Uterus (tissue), 4 donors: ENCODE results near the gene ABHD10. TPM values are rescaled to one million over a fixed set of nuclear protein-coding genes. Genes with fewer than 3 reads are reported as not detected.

Experiments
- DNase-seq, 2 donors: peaks; one replicate each; pipeline ENCODE4 v3.0.0-alpha.2; 2019 to 2020
- H3K27ac ChIP-seq, 2 donors: fragments of 200-600 bp; sonication (generic); 1 replicate in 1 of 2; 2 replicates in 1 of 2; pipeline ENCODE4 v1.5.1; 2016 to 2018
- H3K27me3 ChIP-seq, 2 donors: fragments of 200-600 bp; sonication (generic); one replicate each; pipeline ENCODE4 v1.5.1; 2018 to 2019; ENCODE audit warnings: control low read depth in 1 of 2
- H3K36me3 ChIP-seq, 2 donors: fragments of 200-600 bp; sonication (generic); one replicate each; pipeline ENCODE4 v1.5.1; 2019; ENCODE audit warnings: control low read depth in 1 of 2
- H3K4me1 ChIP-seq, 2 donors: fragments of 200-600 bp; sonication (generic); one replicate each; pipeline ENCODE4 v1.5.1; 2018 to 2019; ENCODE audit warnings: control low read depth in 1 of 2
- H3K4me3 ChIP-seq, 2 donors: fragments of 200-600 bp; sonication (generic); 1 replicate in 1 of 2; 2 replicates in 1 of 2; pipeline ENCODE4 v1.5.1; 2018 to 2019; ENCODE audit warnings: mild to moderate bottlenecking in 1 of 2
- H3K9me3 ChIP-seq, 2 donors: fragments of 200-600 bp; sonication (generic); one replicate each; pipeline ENCODE4 v1.5.1; 2019; ENCODE audit warnings: control low read depth in 1 of 2
- CTCF ChIP-seq, 4 experiments: fragments of 200-600 bp in 2 of 4; fragments of 450-650 bp in 2 of 4; sonication (generic) in 2 of 4; IDR thresholded peaks; one replicate each; pipeline ENCODE4 v1.5.1; 2016 to 2019; ENCODE audit warnings: antibody characterized with exemption in 4 of 4, mild to moderate bottlenecking in 2 of 4, moderate library complexity in 1 of 4
- POLR2A ChIP-seq, 2 donors: fragments of 450-650 bp; IDR thresholded peaks; one replicate each; pipeline ENCODE4 v1.6.1; 2016; ENCODE audit warnings: antibody characterized with exemption in 2 of 2, mild to moderate bottlenecking in 1 of 2, moderate library complexity in 1 of 2
- intact Hi-C: fragments of 100-400 bp; cut with DNase I; formaldehyde crosslinking; loops from one replicate; pipeline ENCODE4 v1.15.1; 2023; ENCODE audit warnings: low total_unique reads
- total RNA-seq, 4 donors: library from RNA; depleted of rRNA in 3 of 4; stranded (reverse); fragments of >200 nt in 3 of 4; gene quantifications; one replicate each; pipeline versions ENCODE4 v1.1.0 to v1.2.4, GENCODE V29; 2014 to 2023
- donor health status: DM: yes; HTN: yes; CAD: no.

Gene ABHD10
- total RNA-seq, 4 donors from 2014 or later: 25.6 to 74.1 (median 35.8) TPM

GRCh38 chr3:111937871-111938270 lies 41.0 kb upstream of the ABHD10 start:
- intact Hi-C loops: no loop called here
- Histone ChIP-seq H3K27ac (no peak overlapping the region), H3K9me3 (no peaks in the 10 kb centered on the region), H3K4me3 (no peak overlapping the region), H3K36me3 (peaks cover 0 to 3% of the 10 kb centered on the region in 2 donors), H3K27me3 (no peaks in the 10 kb centered on the region), H3K4me1 (no peaks in the 10 kb centered on the region)
- no peak for DNase-seq
- TF ChIP-seq CTCF (IDR thresholded peaks at IDR 0.05): no peak
- no peak for TF ChIP-seq POLR2A (IDR thresholded peaks at IDR 0.05)

- no peaks in the 10 kb centered on the region for H3K4me1 ChIP-seq
- no peaks in the 10 kb centered on the region for H3K27me3 ChIP-seq
- TF ChIP-seq CTCF (IDR thresholded peaks at IDR 0.05) (no peak), POLR2A (IDR thresholded peaks at IDR 0.05) (no peak)
- peaks cover 0 to 3% of the 10 kb centered on the region in 2 donors for H3K36me3 ChIP-seq
- H3K9me3 ChIP-seq: no peaks in the 10 kb centered on the region
- intact Hi-C loops: no loop called here
- H3K27ac ChIP-seq: no peak overlapping the region
- H3K4me3 ChIP-seq: no peak overlapping the region
- no peak for DNase-seq
Measured at GRCh38 chr3:111939873-111940272, 39.0 kb upstream of the ABHD10 start.

GRCh38 chr3:111943533-111943932 lies 35.3 kb upstream of the ABHD10 start:
- Histone ChIP-seq H3K36me3 (peaks cover 0 to 3% of the 10 kb centered on the region in 2 donors), H3K27ac (no peak overlapping the region), H3K4me1 (no peaks in the 10 kb centered on the region), H3K9me3 (no peaks in the 10 kb centered on the region), H3K27me3 (no peaks in the 10 kb centered on the region), H3K4me3 (no peak overlapping the region)
- no peak for DNase-seq
- intact Hi-C loops: no loop called here
- TF ChIP-seq POLR2A (IDR thresholded peaks at IDR 0.05) (no peak), CTCF (IDR thresholded peaks at IDR 0.05) (no peak)

- no peak overlapping the region for H3K4me3 ChIP-seq
- no peaks in the 10 kb centered on the region for H3K4me1 ChIP-seq
- no peak for TF ChIP-seq CTCF (IDR thresholded peaks at IDR 0.05)
- no peak for TF ChIP-seq POLR2A (IDR thresholded peaks at IDR 0.05)
- no peaks in the 10 kb centered on the region for H3K9me3 ChIP-seq
- no peaks in the 10 kb centered on the region for H3K27me3 ChIP-seq
- no peak overlapping the region for H3K27ac ChIP-seq
- intact Hi-C loops: no loop called here
- DNase-seq: no peak
- peaks cover 0 to 3% of the 10 kb centered on the region in 2 donors for H3K36me3 ChIP-seq
Measured at GRCh38 chr3:111944372-111944771, 34.5 kb upstream of the ABHD10 start.

- peaks cover 0 to 2% of the 10 kb centered on the region in 2 donors for H3K36me3 ChIP-seq
- no peaks in the 10 kb centered on the region for H3K4me1 ChIP-seq
- DNase-seq: no peak
- intact Hi-C loops: no loop called here
- TF ChIP-seq CTCF (IDR thresholded peaks at IDR 0.05): no peak
- no peak for TF ChIP-seq POLR2A (IDR thresholded peaks at IDR 0.05)
- no peaks in the 10 kb centered on the region for H3K9me3 ChIP-seq
- H3K4me3 ChIP-seq: no peak overlapping the region
- H3K27me3 ChIP-seq: no peaks in the 10 kb centered on the region
- no peak overlapping the region for H3K27ac ChIP-seq
Measured at GRCh38 chr3:111947231-111947630, 31.6 kb upstream of the ABHD10 start.
